Germinal center (tissue), 1 donor: Measurements from ENCODE around the gene RGS9BP.
"Not testable (repeated sequence)": the region's sequence is repeated elsewhere in the genome, so short reads cannot be mapped to it uniquely, and the experiment has no call there.

ENCODE experiments used
- DNase-seq: peaks from one replicate; pipeline ENCODE4 v3.0.0; 2012; ENCODE audit warnings: mixed read lengths, low spot score

The RGS9BP gene, protein sequence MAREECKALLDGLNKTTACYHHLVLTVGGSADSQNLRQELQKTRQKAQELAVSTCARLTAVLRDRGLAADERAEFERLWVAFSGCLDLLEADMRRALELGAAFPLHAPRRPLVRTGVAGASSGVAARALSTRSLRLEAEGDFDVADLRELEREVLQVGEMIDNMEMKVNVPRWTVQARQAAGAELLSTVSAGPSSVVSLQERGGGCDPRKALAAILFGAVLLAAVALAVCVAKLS

GRCh38 chr19:32675720-32676185, at the start of gene RGS9BP:
TSS of gene RGS9BP (plus strand) at chr19:32675848. CDS start at chr19:32676264, 416 bp downstream.
- DNase-seq = peak; percentile 65

GRCh38 chr19:32626969-32627368, 48.7 kb upstream of the RGS9BP start:
- no peak for DNase-seq

GRCh38 chr19:32627714-32628270, 47.9 kb upstream of the RGS9BP start:
- no peak for DNase-seq

DNA sequence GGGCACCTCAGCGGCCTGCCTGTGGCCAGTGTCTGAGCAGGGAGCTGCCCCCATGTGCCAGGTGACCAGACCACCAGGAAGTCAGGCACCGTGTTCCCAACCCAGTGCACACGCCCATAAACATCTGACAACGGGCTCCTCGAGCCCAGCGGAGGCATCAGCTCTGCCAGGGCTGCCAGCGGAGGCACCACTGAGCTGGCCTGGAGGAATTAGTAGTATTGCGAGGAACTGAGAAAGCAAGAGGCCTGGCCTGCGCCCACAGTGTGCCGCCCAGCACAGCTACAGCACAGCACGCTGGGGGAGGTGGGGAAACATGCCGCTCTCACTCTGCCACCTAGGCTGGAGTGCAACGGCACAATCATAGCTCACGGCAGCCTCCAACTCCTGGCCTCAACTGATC, 45.3 kb upstream of the RGS9BP start:
- DNase-seq = no peak

DNA sequence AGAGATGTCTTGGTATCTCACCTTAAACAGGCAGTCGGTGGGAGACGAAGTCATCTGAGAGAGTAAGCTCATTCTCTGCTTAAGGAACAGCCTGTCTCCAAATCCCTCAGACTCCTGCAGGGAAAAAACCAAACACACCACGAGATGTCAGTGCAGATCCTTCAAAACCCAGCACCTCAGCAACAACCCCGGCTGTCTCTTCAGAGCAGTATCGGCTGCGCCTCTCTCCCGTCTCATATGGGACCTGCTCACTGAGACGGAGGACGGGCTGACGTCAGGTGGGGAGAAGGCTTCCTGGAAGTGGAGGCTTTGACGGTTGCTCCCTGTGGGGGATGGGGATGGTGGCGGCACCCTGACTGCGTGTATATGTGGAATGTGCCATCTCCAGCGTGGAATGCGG, 44.3 kb upstream of the RGS9BP start:
- DNase-seq = no peak

- DNase-seq = no peak
Measured at GRCh38 chr19:32637480-32637879, 38.2 kb upstream of the RGS9BP start.

GRCh38 chr19:32638625-32639024, 37.0 kb upstream of the RGS9BP start:
- DNase-seq = no peak

GRCh38 chr19:32642771-32643170, 32.9 kb upstream of the RGS9BP start:
- DNase-seq = no peak

DNA sequence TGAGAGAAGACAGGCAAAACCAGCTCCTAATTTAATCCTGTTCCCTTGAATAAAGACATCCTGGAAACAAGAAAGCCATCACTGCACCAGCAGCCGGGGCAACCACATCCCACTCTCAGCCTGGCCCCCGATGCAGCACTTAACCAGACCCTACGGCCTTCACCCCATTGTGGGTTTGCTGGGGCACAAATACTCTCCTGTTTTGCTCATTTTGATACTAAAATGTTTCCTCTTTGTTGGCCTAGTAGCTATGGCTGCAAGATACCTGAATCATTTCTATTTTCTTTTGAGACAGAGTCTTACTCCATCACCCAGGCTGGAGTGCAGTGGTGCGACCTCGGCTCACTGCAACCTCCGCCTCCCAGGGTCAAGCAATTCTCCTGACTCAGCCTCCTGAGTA, 29.1 kb upstream of the RGS9BP start:
- DNase-seq = no peak

GRCh38 chr19:32647361-32647760, 28.3 kb upstream of the RGS9BP start:
- DNase-seq = no peak

DNA sequence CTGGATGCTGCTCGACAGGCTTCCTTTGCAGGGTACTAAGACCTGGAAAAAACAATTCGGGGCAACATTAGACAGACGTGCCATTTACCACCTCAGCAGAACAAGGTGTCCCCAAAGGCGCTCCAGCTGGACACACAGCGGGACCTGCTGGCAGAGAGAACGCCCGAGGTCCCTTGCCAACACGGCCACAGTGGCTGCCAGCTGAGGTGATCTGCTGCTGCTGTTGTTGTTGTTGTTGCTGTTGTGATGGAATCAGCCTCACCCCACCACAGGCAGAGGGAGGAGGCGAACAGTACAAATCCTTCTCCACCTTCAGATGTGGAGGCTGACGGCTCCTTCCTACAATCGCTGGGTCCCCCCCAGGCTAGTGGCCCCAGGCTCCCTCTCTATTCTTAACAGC, 25.9 kb upstream of the RGS9BP start:
- DNase-seq = no peak

GRCh38 chr19:32650671-32651070, 25.0 kb upstream of the RGS9BP start:
- DNase-seq = no peak

GRCh38 chr19:32651729-32652140, 23.9 kb upstream of the RGS9BP start:
- DNase-seq = no peak

DNA sequence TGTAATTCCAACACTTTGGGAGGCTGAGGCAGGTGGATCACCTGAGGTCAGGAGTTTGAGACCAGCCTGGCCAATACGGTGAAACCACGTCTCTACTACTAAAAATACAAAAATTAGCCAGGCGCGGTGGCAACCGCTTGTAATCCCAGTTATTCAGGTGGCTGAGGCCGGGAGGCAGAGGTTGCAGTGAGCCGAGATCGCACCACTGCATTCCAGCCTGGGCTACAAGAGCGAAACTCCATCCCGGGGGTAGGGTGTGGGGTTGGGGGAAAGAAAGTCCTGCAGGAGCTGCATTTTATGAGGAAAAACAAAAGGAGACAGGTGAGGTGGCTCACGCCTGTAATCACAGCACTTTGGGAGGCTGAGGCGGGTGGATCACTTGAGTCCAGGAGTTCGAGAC, 23.3 kb upstream of the RGS9BP start:
- DNase-seq = not testable (repeated sequence)

GRCh38 chr19:32652894-32653598, 22.6 kb upstream of the RGS9BP start:
- no peak for DNase-seq

DNA sequence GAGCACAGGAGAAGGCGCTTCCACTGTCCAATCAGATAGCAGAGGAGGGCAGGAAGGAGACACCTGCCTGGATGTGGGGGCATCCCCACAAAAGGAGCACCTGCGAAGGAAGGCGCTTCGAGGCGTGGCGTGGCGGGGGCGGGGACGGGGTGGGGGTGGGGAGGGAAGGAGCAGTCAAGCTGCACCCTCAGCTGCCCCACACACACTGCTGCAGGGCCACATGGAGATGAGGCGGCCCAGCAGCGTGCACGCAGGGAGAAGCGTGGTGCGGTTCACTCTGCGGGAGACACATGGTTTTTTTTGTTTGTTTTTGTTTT, 22.1 kb upstream of the RGS9BP start:
- DNase-seq = no peak

DNA sequence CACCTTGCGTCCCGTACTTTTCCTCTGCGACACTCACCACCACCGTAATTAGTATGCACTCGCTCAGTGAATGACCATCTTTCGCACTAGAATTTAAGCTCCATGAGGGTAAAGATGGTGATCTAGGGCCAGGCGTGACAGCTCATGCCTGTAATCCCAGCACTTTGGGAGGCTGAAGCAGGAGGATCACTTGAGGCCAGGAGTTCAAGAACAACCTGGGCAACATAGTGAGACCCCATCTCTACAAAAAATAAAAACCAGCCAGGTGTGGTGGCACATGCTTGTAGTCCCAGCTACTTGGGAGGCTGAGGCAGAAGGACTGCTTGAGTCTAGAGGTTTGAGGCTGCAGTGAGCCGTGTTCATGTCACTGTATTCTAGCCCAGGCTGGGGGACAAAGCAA, 19.3 kb upstream of the RGS9BP start:
- not testable (repeated sequence) for DNase-seq

- DNase-seq = no peak
Measured at GRCh38 chr19:32658075-32658474, 17.6 kb upstream of the RGS9BP start.

- DNase-seq = no peak
Measured at GRCh38 chr19:32658527-32658926, 17.1 kb upstream of the RGS9BP start.

DNA sequence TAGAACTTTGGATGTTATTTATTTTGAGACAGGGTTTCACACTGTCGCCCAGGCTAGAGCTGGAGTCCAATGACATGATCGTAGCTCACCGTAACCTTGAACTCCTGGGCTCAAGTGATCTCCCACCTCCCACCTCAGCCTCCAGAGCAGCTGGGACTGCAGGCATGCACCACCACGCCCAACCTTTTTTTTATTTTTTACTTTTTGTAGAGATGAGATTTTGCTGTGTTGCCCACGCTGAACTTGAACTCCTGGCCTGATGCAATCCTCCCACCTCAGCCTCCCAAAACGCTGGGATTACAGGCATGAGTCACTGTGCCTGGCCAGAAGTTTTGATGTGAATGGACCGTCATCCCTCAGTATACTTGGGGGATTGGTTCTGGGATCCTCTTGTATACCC, 14.3 kb upstream of the RGS9BP start:
- no peak for DNase-seq

DNA sequence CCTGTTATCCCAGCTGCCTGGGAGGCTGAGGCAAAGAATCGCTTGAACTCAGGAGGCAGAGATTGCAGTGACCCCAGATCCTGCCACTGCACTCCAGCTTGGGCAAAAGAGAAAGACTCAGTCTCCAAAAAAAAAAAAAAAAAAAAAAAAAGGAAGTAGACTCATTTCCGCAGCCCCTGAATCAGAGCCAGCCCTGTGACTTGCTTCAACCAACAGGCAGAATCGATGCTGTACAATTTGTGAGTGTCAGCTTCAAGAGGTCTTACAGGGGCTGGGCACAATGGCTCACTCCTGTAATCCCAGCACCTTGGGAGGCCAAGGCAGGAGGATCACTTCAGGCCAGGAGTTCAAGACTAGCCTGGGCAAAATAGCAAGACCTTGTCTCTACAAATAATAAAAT, 13.5 kb upstream of the RGS9BP start:
- no peak for DNase-seq

DNA sequence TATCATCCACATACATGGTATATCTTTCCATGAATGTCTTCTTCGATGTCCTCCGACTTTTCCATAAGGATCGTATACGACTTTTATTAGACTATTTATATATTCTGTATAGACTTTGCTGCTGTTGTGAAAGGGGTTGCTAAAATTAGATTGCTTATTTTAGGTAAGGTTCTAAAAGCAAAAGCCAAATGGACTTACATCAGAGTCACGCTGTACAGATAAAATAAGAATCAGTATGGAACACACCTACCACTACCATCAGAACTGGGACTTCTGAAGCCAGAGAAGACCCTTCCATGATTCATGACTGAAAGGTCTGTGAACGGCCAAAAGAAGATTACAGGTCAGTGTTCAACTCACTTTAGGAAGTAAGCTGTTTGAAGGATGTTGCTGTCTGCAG, 9.6 kb upstream of the RGS9BP start:
- DNase-seq = no peak

DNA sequence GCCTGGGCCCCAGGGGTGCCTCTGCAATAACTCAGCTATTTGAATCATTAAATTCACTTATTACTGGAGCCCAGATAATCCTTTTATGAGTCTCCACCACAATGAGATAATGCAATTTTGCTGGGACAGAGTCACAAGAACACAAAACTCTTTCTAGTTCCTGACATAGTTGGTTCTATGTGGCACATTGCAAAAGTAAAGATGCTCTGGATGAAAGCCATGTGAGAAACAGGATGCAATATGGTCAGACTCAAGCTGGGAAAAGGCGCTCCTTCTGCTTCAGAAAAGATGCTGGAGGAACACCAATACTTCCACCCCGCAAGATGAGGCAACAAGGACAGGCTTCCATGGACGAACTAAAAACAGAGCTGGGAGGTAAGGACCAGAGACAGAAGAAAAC, 6.3 kb upstream of the RGS9BP start:
- DNase-seq = no peak
